HG02642 (cell line): ENCODE results near the gene RHOJ.
"Not testable (repeated sequence)": the region's sequence is repeated elsewhere in the genome, so short reads cannot be mapped to it uniquely, and the experiment has no call there.

Source experiments
- ATAC-seq: cut with Tn5 transposase; IDR thresholded peaks from one replicate; pipeline ENCODE4 v1.9.1; 2021; ENCODE audit warnings: mild to moderate bottlenecking; ENCODE audit not compliant: unreplicated experiment, poor library complexity

The RHOJ gene

GRCh38 chr14:63249092-63249491 is 44.8 kb downstream of the RHOJ start:
- no peak for ATAC-seq

- ATAC-seq, result no peak
These were observed 53.1 kb downstream of the RHOJ start for GRCh38 chr14:63257299-63257698.

- no peak for ATAC-seq
These were observed 58.2 kb downstream of the RHOJ start for GRCh38 chr14:63262446-63262845.

GRCh38 chr14:63266106-63266505 is 61.9 kb downstream of the RHOJ start:
- ATAC-seq, result no peak

GRCh38 chr14:63267171-63267570 is 62.9 kb downstream of the RHOJ start:
- no peak for ATAC-seq

- no peak for ATAC-seq
These were observed 64.5 kb downstream of the RHOJ start for GRCh38 chr14:63268771-63269170.

GRCh38 chr14:63269561-63270225 is 65.5 kb downstream of the RHOJ start:
- ATAC-seq, result no peak

GRCh38 chr14:63273129-63273528 is 68.9 kb downstream of the RHOJ start:
- ATAC-seq, result no peak

- ATAC-seq, result no peak
These were observed 69.7 kb downstream of the RHOJ start for GRCh38 chr14:63273717-63274655.

- no peak for ATAC-seq
These were observed 71.4 kb downstream of the RHOJ start for GRCh38 chr14:63275611-63276010.

GRCh38 chr14:63276016-63276415 is 71.8 kb downstream of the RHOJ start:
- ATAC-seq, result no peak

- peak; percentile 63 for ATAC-seq
These were observed 72.5 kb downstream of the RHOJ start for GRCh38 chr14:63276492-63277342.

- no peak for ATAC-seq
These were observed 73.4 kb downstream of the RHOJ start for GRCh38 chr14:63277591-63278183.

- ATAC-seq, result not testable (repeated sequence)
These were observed 75.7 kb downstream of the RHOJ start for GRCh38 chr14:63279933-63280332.

- ATAC-seq, result no peak
These were observed 79.0 kb downstream of the RHOJ start for GRCh38 chr14:63282997-63283883.

GRCh38 chr14:63283884-63284248 is 79.6 kb downstream of the RHOJ start:
- no peak for ATAC-seq

- no peak for ATAC-seq
These were observed 81.8 kb downstream of the RHOJ start for GRCh38 chr14:63286071-63286470.

- ATAC-seq, result no peak
These were observed 83.6 kb downstream of the RHOJ start for GRCh38 chr14:63287666-63288483.

GRCh38 chr14:63288853-63289252 is 84.6 kb downstream of the RHOJ start:
- no peak for ATAC-seq
